NB4 (cell line): Measurements from ENCODE around the gene GMPS.
"Not testable (repeated sequence)": the region's sequence is repeated elsewhere in the genome, so short reads cannot be mapped to it uniquely, and the experiment has no call there.

Source experiments
- DNase-seq: peaks from one replicate; pipeline ENCODE4 v3.0.0; 2010; ENCODE audit warnings: low read depth
- H3K4me3 ChIP-seq: one replicate; pipeline ENCODE4 v1.5.1; 2011; ENCODE audit warnings: mild to moderate bottlenecking, low read depth, low read length, moderate library complexity
- MYC ChIP-seq: IDR thresholded peaks from 2 replicates; pipeline ENCODE4 v1.6.1; 2011; ENCODE audit warnings: low read depth, low read length
- POLR2A ChIP-seq: IDR thresholded peaks from 2 replicates; pipeline ENCODE4 v1.6.1; 2011; ENCODE audit warnings: mild to moderate bottlenecking; ENCODE audit not compliant: insufficient read length; ENCODE audit errors: extremely low read depth
- TF ChIP-seq, protein P1 (sequence below): IDR thresholded peaks from one replicate; pipeline ENCODE4 v1.5.1; 2012; ENCODE audit warnings: low read depth, low read length
- TF ChIP-seq, protein P2 (sequence below): IDR thresholded peaks from 2 replicates; pipeline ENCODE4 v1.6.1; 2011; ENCODE audit warnings: low read depth, low read length

The GMPS gene

DNA sequence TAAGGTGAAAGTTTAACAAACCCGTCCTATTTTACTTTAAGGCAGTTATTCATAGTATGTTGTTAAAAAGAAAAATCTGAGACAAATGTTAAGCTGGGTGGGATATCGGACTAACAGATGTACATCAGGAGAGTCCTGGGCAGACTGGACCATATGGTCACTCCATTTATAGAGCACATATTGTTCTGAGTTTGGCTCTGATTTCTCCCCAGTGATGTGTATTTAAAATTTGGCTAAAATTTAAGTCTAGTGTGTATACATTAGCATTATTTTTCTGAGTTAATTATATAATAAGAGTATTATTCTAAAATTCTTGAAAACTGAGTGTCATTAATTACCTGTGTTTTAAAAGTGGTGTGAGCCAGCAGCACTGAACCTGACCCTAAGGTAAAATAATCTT lies 6.1 kb downstream of the GMPS start:
- TF ChIP-seq MYC (no peak), POLR2A (no peak)
- TF ChIP-seq, protein P1, sequence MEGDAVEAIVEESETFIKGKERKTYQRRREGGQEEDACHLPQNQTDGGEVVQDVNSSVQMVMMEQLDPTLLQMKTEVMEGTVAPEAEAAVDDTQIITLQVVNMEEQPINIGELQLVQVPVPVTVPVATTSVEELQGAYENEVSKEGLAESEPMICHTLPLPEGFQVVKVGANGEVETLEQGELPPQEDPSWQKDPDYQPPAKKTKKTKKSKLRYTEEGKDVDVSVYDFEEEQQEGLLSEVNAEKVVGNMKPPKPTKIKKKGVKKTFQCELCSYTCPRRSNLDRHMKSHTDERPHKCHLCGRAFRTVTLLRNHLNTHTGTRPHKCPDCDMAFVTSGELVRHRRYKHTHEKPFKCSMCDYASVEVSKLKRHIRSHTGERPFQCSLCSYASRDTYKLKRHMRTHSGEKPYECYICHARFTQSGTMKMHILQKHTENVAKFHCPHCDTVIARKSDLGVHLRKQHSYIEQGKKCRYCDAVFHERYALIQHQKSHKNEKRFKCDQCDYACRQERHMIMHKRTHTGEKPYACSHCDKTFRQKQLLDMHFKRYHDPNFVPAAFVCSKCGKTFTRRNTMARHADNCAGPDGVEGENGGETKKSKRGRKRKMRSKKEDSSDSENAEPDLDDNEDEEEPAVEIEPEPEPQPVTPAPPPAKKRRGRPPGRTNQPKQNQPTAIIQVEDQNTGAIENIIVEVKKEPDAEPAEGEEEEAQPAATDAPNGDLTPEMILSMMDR, result no peak
- TF ChIP-seq, protein P2, sequence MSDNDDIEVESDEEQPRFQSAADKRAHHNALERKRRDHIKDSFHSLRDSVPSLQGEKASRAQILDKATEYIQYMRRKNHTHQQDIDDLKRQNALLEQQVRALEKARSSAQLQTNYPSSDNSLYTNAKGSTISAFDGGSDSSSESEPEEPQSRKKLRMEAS, result no peak
- DNase-seq, result no peak

DNA sequence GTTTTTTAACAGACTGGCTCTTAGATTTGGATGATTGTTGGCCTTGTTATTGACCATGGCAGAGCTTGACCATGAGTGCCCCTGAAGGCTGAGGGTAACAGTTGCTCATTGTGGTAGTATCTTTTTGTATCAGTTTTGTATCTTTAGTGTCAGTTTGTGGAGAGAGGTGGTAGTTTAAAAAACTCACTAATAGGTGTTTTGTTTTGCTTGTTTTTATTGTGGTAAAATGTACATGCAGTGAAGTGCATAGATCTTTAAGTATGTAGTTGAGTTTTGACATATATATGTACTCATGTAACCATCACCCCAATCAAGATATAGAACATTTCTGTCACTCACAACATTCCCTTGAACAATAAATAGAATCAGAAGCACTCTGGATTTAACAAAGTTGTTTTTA lies 9.8 kb downstream of the GMPS start:
- TF ChIP-seq MYC (no peak), POLR2A (no peak)
- TF ChIP-seq, protein P2, result no peak
- TF ChIP-seq, protein P1, result no peak
- no peak for DNase-seq
- H3K4me3 ChIP-seq, result no peak overlapping the region

More for the DNA sequence above, 6.1 kb downstream of the GMPS start:
- H3K4me3 ChIP-seq, result no peak overlapping the region

DNA sequence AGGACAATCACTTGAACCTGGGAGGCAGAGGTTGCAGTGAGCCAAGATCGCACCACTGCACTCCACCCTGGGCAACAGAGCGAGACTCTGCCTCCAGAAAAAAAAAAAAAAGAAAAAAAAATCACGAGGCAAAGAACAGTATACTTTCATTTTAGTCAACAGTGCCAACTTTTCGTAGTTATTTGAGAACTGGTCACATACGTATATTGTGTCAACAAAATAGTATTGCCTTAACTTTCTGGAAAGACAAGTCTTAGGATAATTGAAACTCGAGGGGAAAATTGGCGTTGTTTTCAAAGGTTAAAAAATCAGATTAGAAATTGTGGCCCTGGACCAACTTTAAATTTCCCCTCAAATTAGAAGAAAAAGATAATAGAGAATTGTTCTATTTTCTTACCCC lies 13.8 kb downstream of the GMPS start:
- H3K4me3 ChIP-seq, result no peak overlapping the region
- no peak for DNase-seq
- TF ChIP-seq, protein P2, result no peak
- TF ChIP-seq, protein P1, result no peak
- no peak for TF ChIP-seq POLR2A
- TF ChIP-seq MYC, result no peak

DNA sequence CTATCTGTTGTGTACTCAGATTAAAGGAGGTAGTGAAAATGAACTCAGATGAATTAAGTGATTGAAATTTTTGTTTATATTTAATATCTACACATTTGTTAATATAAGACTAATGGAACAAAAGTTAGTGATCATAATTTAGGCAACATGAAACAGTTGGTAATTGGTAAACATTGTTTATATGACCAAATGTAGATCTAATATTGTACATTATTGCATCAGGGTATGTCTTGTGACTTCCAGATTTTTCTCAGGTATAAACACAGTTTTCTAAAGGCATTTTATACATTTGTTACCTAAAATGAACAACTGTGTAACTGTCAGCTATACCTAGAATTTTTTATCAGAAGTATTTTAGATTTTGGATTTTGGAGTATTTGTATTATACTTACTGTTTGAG lies 14.8 kb downstream of the GMPS start:
- no peak for DNase-seq
- TF ChIP-seq, protein P2, result no peak
- TF ChIP-seq, protein P1, result no peak
- no peak for TF ChIP-seq POLR2A
- no peak overlapping the region for H3K4me3 ChIP-seq

DNA sequence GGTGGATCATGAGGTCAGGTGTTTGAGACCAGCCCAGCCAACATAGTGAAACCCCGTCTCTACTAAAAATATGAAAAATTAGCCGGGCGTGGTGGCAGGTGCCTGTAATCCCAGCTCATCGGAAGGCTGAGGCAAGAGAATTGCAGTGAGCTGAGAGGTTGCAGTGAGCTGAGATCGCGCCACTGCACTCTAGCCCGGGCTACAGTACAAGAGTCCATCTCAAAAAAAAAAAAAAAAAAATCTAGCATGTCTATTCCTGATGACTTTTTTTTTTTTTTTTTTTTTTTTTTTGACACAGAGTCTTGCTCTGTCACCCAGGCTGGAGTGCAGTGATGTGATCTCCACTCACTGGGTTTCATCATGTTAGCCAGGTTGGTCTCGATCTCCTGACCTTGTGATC lies 15.9 kb downstream of the GMPS start:
- H3K4me3 ChIP-seq, DNase-seq: not testable (repeated sequence)

DNA sequence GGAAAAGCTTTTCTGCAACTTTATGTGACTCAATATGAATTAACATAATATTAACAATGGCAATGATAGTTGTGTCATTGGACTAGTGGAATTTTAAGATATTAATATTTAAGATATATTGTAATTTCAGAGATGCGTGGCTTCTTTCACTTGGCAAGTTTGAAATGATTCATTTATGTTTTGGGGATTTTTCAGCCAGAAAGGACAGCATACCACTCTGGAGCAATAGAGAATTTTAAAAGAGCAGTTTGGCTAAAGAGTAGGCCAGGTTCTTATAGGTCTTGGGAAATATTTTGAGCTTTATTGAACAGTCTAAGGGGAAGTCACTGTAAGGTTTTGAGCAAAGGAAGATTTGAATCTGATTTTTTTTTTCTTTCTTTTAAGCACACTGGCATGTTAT lies 16.5 kb downstream of the GMPS start:
- no peak for DNase-seq
- no peak overlapping the region for H3K4me3 ChIP-seq
- TF ChIP-seq POLR2A, result no peak
- TF ChIP-seq MYC, result no peak
- TF ChIP-seq, protein P2, result no peak
- TF ChIP-seq, protein P1, result no peak
